ENCODE measurements around the gene SLC1A2. TPM values are rescaled to one million over a fixed set of nuclear protein-coding genes. Genes with fewer than 3 reads are reported as not detected.

SLC1A2 gene
- total and polyA plus RNA-seq, 2 donors (not counting 3 experiments of a cell fraction or from before 2014, with no cell fraction given) = not detected

DNA sequence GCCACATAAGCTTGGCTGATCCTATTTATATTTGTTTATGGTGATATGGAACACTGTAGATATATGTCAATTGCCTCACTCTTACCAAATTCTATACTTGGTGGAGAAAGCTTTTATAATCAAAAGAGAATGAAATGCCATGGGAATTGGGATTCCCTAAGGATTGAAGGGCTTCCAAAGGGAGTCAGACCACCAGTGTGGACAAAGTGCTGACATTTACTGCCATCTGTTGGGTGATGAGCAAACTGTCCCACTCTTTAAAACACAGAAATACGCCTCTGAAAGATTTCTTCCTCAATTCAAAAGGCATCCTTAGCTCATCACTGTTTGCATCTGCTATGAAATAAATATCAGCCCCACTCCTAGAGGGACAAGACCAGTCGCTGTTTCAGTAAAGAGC, 7.1 kb downstream of the SLC1A2 start:
- H3K79me2 ChIP-seq (ENCODE audit: control insufficient read depth, insufficient read depth, low read length) = no peaks in the 10 kb centered on the region
- H2AFZ ChIP-seq (ENCODE audit: low read depth, low read length) = no peak overlapping the region
- no peak overlapping the region for H3K4me3 ChIP-seq (replicated peaks in 1 of 3; ENCODE audit: insufficient read depth in 1 of 3, low read depth in 1 of 3, low read length in 3 of 3)
- POLR2A ChIA-PET = no interaction called here
- no peak overlapping the region for H3K4me2 ChIP-seq (ENCODE audit: insufficient read depth, low read length)
- no peaks in the 10 kb centered on the region for H3K9me3 ChIP-seq (replicated peaks; ENCODE audit: control insufficient read depth, insufficient read depth, low read length)
- TF ChIP-seq POLR2A (IDR thresholded peaks at IDR 0.05; ENCODE audit: low read depth, low read length) (no peak), FOS (IDR thresholded peaks at IDR 0.05; ENCODE audit: borderline replicate concordance, insufficient read depth, low read length) (no peak)
- TF ChIP-seq, protein P1, sequence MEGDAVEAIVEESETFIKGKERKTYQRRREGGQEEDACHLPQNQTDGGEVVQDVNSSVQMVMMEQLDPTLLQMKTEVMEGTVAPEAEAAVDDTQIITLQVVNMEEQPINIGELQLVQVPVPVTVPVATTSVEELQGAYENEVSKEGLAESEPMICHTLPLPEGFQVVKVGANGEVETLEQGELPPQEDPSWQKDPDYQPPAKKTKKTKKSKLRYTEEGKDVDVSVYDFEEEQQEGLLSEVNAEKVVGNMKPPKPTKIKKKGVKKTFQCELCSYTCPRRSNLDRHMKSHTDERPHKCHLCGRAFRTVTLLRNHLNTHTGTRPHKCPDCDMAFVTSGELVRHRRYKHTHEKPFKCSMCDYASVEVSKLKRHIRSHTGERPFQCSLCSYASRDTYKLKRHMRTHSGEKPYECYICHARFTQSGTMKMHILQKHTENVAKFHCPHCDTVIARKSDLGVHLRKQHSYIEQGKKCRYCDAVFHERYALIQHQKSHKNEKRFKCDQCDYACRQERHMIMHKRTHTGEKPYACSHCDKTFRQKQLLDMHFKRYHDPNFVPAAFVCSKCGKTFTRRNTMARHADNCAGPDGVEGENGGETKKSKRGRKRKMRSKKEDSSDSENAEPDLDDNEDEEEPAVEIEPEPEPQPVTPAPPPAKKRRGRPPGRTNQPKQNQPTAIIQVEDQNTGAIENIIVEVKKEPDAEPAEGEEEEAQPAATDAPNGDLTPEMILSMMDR (IDR thresholded peaks at IDR 0.05; ENCODE audit: extremely low read depth in 1 of 2, insufficient read depth in 1 of 2, low read depth in 1 of 2, low read length in 2 of 2) = peak; percentile 9 to 34
- CTCF ChIA-PET = interaction anchor here (0.8 to 1.9 kb wide), 4 partner anchors 11 to 900 kb away, joined by 4 to 13 read pairs (median 6); no protein-coding TSS in a partner anchor
- H3K9ac ChIP-seq (replicated peaks; ENCODE audit: extremely low read depth, insufficient read depth, low read length) = no peak overlapping the region
- no TSS peak for BruUV-seq (replicated peaks)
- peak; percentile 4 for DNase-seq (ENCODE audit: low read depth, low spot score)
- no peaks in the 10 kb centered on the region for H3K36me3 ChIP-seq (ENCODE audit: control insufficient read depth in 2 of 2, extremely low read depth in 1 of 2, insufficient read depth in 2 of 2, low read length in 2 of 2)
- no peak overlapping the region for H3K27ac ChIP-seq (ENCODE audit: insufficient read depth, low read depth, low read length)
- H3K27me3 ChIP-seq (ENCODE audit: control insufficient read depth in 2 of 2, insufficient read depth in 2 of 2, low read length in 2 of 2) = peaks cover 18 to 42% of the 10 kb centered on the region in 2 experiments
- FAIRE-seq = no peak
- H3K4me1 ChIP-seq (ENCODE audit: control insufficient read depth, extremely low read depth, insufficient read depth, low read length) = no peaks in the 10 kb centered on the region
- dilution Hi-C loops (cut with MboI; ENCODE audit: extremely low pct_ligation_motif_present, low sequenced_read_pairs) (no loop called here), intact Hi-C loops (cut with micrococcal nuclease) (no loop called here)
- no peaks in the 10 kb centered on the region for H3K9me1 ChIP-seq (replicated peaks; ENCODE audit: control insufficient read depth, extremely low read depth, insufficient read depth, low read length)
- H4K20me1 ChIP-seq (replicated peaks; ENCODE audit: control insufficient read depth, extremely low read depth, insufficient read depth, low read length) = no peaks in the 10 kb centered on the region

DNA sequence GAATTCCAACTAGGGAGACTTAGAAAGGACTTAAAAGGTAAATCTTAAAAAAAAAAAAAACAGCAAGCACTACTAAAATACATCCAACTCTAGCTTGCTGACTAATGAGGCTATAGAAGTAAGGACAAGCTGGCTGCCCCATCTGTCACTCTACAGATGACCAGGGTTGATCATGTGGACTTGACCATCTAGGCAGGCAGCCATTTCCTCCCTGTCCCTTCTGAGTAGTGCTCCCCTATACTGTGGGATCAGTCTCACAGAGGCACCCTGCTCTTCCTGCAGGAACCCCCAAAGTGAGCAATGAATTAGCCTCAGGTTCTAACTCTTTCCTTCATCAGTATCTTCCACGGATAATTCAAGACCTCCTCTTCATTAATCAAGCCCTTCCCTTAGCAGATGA, 12.3 kb downstream of the SLC1A2 start:
- no TSS peak for BruUV-seq (replicated peaks)
- no peak overlapping the region for H2AFZ ChIP-seq (ENCODE audit: low read depth, low read length)
- no peaks in the 10 kb centered on the region for H3K36me3 ChIP-seq (ENCODE audit: control insufficient read depth in 2 of 2, extremely low read depth in 1 of 2, insufficient read depth in 2 of 2, low read length in 2 of 2)
- no peak overlapping the region for H3K4me2 ChIP-seq (ENCODE audit: insufficient read depth, low read length)
- dilution Hi-C loops (cut with MboI; ENCODE audit: extremely low pct_ligation_motif_present, low sequenced_read_pairs) (no loop called here), intact Hi-C loops (cut with micrococcal nuclease) (no loop called here)
- H3K4me1 ChIP-seq (ENCODE audit: control insufficient read depth, extremely low read depth, insufficient read depth, low read length) = no peaks in the 10 kb centered on the region
- H3K27ac ChIP-seq (ENCODE audit: insufficient read depth, low read depth, low read length) = no peak overlapping the region
- ChIA-PET CTCF (no interaction called here), POLR2A (no interaction called here)
- TF ChIP-seq, protein P2, sequence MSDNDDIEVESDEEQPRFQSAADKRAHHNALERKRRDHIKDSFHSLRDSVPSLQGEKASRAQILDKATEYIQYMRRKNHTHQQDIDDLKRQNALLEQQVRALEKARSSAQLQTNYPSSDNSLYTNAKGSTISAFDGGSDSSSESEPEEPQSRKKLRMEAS (IDR thresholded peaks at IDR 0.05; ENCODE audit: insufficient read depth, insufficient read length) = no peak
- TF ChIP-seq GATA2 (IDR thresholded peaks at IDR 0.05; ENCODE audit: insufficient read depth, insufficient read length, low read depth, low read length) (no peak), EZH2 (IDR thresholded peaks at IDR 0.05; ENCODE audit: borderline replicate concordance, low read depth, low read length, severe bottlenecking) (no peak), POLR2A (IDR thresholded peaks at IDR 0.05; ENCODE audit: low read depth, low read length) (no peak), POLR2AphosphoS5 (IDR thresholded peaks at IDR 0.05; ENCODE audit: insufficient read depth, low read depth, low read length) (no peak), MYC (IDR thresholded peaks at IDR 0.05; ENCODE audit: low read depth, low read length) (no peak), JUN (IDR thresholded peaks at IDR 0.05; ENCODE audit: borderline replicate concordance, insufficient read depth, insufficient read length, low read depth) (no peak), FOS (IDR thresholded peaks at IDR 0.05; ENCODE audit: borderline replicate concordance, insufficient read depth, low read length) (no peak)
- TF ChIP-seq, protein P1 (IDR thresholded peaks at IDR 0.05; ENCODE audit: extremely low read depth in 1 of 2, insufficient read depth in 1 of 2, low read depth in 1 of 2, low read length in 2 of 2) = no peak
- H3K9me1 ChIP-seq (replicated peaks; ENCODE audit: control insufficient read depth, extremely low read depth, insufficient read depth, low read length) = no peaks in the 10 kb centered on the region
- H3K4me3 ChIP-seq (replicated peaks in 1 of 3; ENCODE audit: insufficient read depth in 1 of 3, low read depth in 1 of 3, low read length in 3 of 3) = no peak overlapping the region
- FAIRE-seq (no peak), DNase-seq (ENCODE audit: low read depth, low spot score) (no peak)
- H4K20me1 ChIP-seq (replicated peaks; ENCODE audit: control insufficient read depth, extremely low read depth, insufficient read depth, low read length) = no peaks in the 10 kb centered on the region
- no peak overlapping the region for H3K9ac ChIP-seq (replicated peaks; ENCODE audit: extremely low read depth, insufficient read depth, low read length)
- no peaks in the 10 kb centered on the region for H3K9me3 ChIP-seq (replicated peaks; ENCODE audit: control insufficient read depth, insufficient read depth, low read length)
- peaks cover 5 to 25% of the 10 kb centered on the region in 2 experiments for H3K27me3 ChIP-seq (ENCODE audit: control insufficient read depth in 2 of 2, insufficient read depth in 2 of 2, low read length in 2 of 2)
- H3K79me2 ChIP-seq (ENCODE audit: control insufficient read depth, insufficient read depth, low read length) = no peaks in the 10 kb centered on the region

All from endothelial cell of umbilical vein (primary cell).